CD14-positive monocyte (primary cell): Measurements from ENCODE around the gene ACTL8. TPM values are rescaled to one million over a fixed set of nuclear protein-coding genes. Genes with fewer than 3 reads are reported as not detected.

ENCODE experiments used
- DNase-seq, 3 donors: peaks; one replicate each; pipeline ENCODE4 v3.0.0-alpha.2; 2011 to 2022
- H2AFZ ChIP-seq: 2 replicates; pipeline ENCODE4 v1.6.0; 2012; ENCODE audit warnings: mild to moderate bottlenecking, low read depth, low read length, inconsistent platforms; ENCODE audit not compliant: insufficient read depth, poor library complexity, severe bottlenecking
- H3K27ac ChIP-seq, 2 donors: 1 replicate in 1 of 2; 2 replicates in 1 of 2; pipeline ENCODE4 v1.5.1; 2012 to 2013; ENCODE audit warnings: low read length in 2 of 2, control low read depth in 1 of 2, inconsistent platforms in 1 of 2, low read depth in 1 of 2, mild to moderate bottlenecking in 1 of 2
- H3K27me3 ChIP-seq, 2 donors: one replicate each; pipeline versions ENCODE4 v1.6.0 to v1.6.1; 2011 to 2013; ENCODE audit warnings: low read length in 2 of 2; ENCODE audit not compliant: control insufficient read depth in 2 of 2, insufficient read depth in 2 of 2
- H3K36me3 ChIP-seq, 2 donors: replicated peaks in 1 of 2; 1 replicate in 1 of 2; 2 replicates in 1 of 2; pipeline versions ENCODE4 v1.5.1 to v1.6.1; 2012 to 2013; ENCODE audit warnings: low read length in 2 of 2, control low read depth in 1 of 2, inconsistent platforms in 1 of 2, mild to moderate bottlenecking in 1 of 2; ENCODE audit not compliant: insufficient read depth in 2 of 2, control insufficient read depth in 1 of 2
- H3K4me1 ChIP-seq, 2 donors: 1 replicate in 1 of 2; 2 replicates in 1 of 2; pipeline versions ENCODE4 v1.5.1 to v1.6.1; 2012 to 2013; ENCODE audit warnings: low read length in 2 of 2, control low read depth in 1 of 2, inconsistent platforms in 1 of 2, mild to moderate bottlenecking in 1 of 2, moderate library complexity in 1 of 2; ENCODE audit not compliant: insufficient read depth in 2 of 2, control insufficient read depth in 1 of 2
- H3K4me2 ChIP-seq: replicated peaks from 2 replicates; pipeline ENCODE3; 2012; ENCODE audit warnings: low read length, moderate library complexity, mild to moderate bottlenecking; ENCODE audit not compliant: poor library complexity, severe bottlenecking; ENCODE audit errors: extremely low read depth
- H3K4me3 ChIP-seq, 3 experiments: fragments of 200-600 bp in 1 of 3; sonication (generic) in 1 of 3; replicated peaks in 1 of 3; 1 replicate in 2 of 3; 2 replicates in 1 of 3; pipeline ENCODE4 v1.5.1; 2011 to 2013; ENCODE audit warnings: low read length in 3 of 3, mild to moderate bottlenecking in 3 of 3, control low read depth in 2 of 3, low read depth in 2 of 3, inconsistent platforms in 1 of 3, moderate library complexity in 1 of 3
- H3K79me2 ChIP-seq: 2 replicates; pipeline ENCODE4 v1.6.0; 2012; ENCODE audit warnings: mild to moderate bottlenecking, control low read depth, inconsistent platforms, low read length, moderate library complexity; ENCODE audit not compliant: insufficient read depth
- H3K9ac ChIP-seq: 2 replicates; pipeline ENCODE4 v1.6.0; 2017; ENCODE audit warnings: low read length, mild to moderate bottlenecking; ENCODE audit not compliant: insufficient read depth, poor library complexity, severe bottlenecking
- H3K9me3 ChIP-seq, 2 donors: replicated peaks in 1 of 2; 1 replicate in 1 of 2; 2 replicates in 1 of 2; pipeline versions ENCODE4 v1.5.1 to v1.6.1; 2012 to 2013; ENCODE audit warnings: low read length in 2 of 2, control low read depth in 1 of 2; ENCODE audit not compliant: control insufficient read depth in 1 of 2, insufficient read depth in 1 of 2
- H4K20me1 ChIP-seq: 2 replicates; pipeline ENCODE4 v1.6.0; 2012; ENCODE audit warnings: mild to moderate bottlenecking, low read length, control low read depth, moderate library complexity; ENCODE audit not compliant: insufficient read depth
- H3K27ac Mint-ChIP-seq, 7 donors: one replicate each; pipeline ENCODE4 v1.8.0; 2020; ENCODE audit warnings: mild to moderate bottlenecking in 7 of 7, mixed read lengths in 7 of 7, moderate library complexity in 6 of 7, inconsistent platforms in 2 of 7
- H3K27me3 Mint-ChIP-seq, 3 donors: one replicate each; pipeline ENCODE4 v1.8.0; 2021 to 2022; ENCODE audit warnings: low read depth in 3 of 3, mild to moderate bottlenecking in 3 of 3, mixed read lengths in 3 of 3, moderate library complexity in 3 of 3, inconsistent platforms in 1 of 3
- H3K36me3 Mint-ChIP-seq, 2 donors: one replicate each; pipeline ENCODE4 v1.8.0; 2020; ENCODE audit warnings: mixed read lengths in 2 of 2, inconsistent platforms in 1 of 2, mild to moderate bottlenecking in 1 of 2
- H3K4me1 Mint-ChIP-seq: one replicate; pipeline ENCODE4 v1.8.0; 2020; ENCODE audit warnings: mild to moderate bottlenecking, mixed read lengths
- H3K4me3 Mint-ChIP-seq, 2 donors: one replicate each; pipeline ENCODE4 v1.8.0; 2020; ENCODE audit warnings: mild to moderate bottlenecking in 2 of 2, mixed read lengths in 2 of 2, moderate library complexity in 1 of 2
- H3K9me3 Mint-ChIP-seq, 7 donors: one replicate each; pipeline ENCODE4 v1.8.0; 2020 to 2022; ENCODE audit warnings: mixed read lengths in 7 of 7, mild to moderate bottlenecking in 6 of 7, moderate library complexity in 6 of 7, inconsistent platforms in 2 of 7
- WGBS: methylation state at CpG from one replicate; pipeline ENCODE4 v1.1.5; 2013; ENCODE audit warnings: missing lambda C conversion rate; ENCODE audit not compliant: insufficient coverage; 5-methylcytosine and 5-hydroxymethylcytosine counted together
- intact Hi-C, 2 donors: fragments of 100-400 bp; cut with micrococcal nuclease; formaldehyde crosslinking; loops; one replicate each; pipeline versions ENCODE4 v1.15.0 to v1.15.1; 2023
- polyA plus RNA-seq, 3 donors: library from polyadenylated mRNA; depleted of rRNA in 1 of 3; unstranded in 2 of 3; stranded (reverse) in 1 of 3; fragments of 300-500 nt in 2 of 3; fragments of >200 nt in 1 of 3; fragmentation: Illumina TruSeq in 2 of 3; gene quantifications; 1 replicate in 2 of 3; 2 replicates in 1 of 3; pipeline ENCODE4 v1.2.3, GENCODE V29; 2012 to 2021
- TF ChIP-seq, protein P1 (sequence below): fragments of 200-600 bp; IDR thresholded peaks from one replicate; pipeline ENCODE4 v1.8.0; 2022; ENCODE audit warnings: antibody characterized with exemption, mild to moderate bottlenecking

ACTL8 gene
- polyA plus RNA-seq, 3 donors, result not detected

DNA sequence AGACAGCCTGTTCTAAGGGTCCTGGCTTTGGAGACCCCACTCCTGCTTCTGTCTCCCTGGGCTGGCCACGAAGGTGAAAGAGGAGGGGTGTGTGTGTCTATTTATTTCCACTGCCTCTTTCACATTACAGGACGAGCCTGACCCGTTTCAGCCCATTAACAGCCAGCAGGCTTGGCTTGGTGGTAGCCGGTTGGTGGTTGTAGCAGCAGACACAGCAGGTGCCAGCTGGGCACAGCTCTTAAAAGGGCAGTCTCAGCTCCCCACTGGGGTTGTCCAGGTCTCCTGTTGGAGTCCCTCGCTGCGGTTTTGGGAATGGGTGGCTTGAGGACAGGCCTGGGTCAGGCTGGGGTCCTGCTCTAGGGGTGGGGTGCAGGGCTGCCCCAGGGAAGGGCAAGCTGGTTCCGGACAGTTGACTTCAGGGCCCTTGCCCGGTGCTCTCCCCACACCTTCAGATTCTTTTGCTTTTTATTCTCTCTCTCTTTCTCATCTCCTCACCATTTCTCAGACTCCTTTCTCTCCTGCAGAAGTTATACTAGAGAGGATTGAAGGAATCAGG, 84.6 kb downstream of the ACTL8 start:
- TF ChIP-seq, protein P1, sequence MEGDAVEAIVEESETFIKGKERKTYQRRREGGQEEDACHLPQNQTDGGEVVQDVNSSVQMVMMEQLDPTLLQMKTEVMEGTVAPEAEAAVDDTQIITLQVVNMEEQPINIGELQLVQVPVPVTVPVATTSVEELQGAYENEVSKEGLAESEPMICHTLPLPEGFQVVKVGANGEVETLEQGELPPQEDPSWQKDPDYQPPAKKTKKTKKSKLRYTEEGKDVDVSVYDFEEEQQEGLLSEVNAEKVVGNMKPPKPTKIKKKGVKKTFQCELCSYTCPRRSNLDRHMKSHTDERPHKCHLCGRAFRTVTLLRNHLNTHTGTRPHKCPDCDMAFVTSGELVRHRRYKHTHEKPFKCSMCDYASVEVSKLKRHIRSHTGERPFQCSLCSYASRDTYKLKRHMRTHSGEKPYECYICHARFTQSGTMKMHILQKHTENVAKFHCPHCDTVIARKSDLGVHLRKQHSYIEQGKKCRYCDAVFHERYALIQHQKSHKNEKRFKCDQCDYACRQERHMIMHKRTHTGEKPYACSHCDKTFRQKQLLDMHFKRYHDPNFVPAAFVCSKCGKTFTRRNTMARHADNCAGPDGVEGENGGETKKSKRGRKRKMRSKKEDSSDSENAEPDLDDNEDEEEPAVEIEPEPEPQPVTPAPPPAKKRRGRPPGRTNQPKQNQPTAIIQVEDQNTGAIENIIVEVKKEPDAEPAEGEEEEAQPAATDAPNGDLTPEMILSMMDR, result no peak
- peaks cover 13 to 18% (median 14%) of the 10 kb centered on the region in 3 donors for H3K27me3 Mint-ChIP-seq
- 92% methylated on average over 2 of the region's 8 CpGs for WGBS
- no peaks in the 10 kb centered on the region for H3K4me1 Mint-ChIP-seq
- no peak overlapping the region for H3K4me3 Mint-ChIP-seq
- H3K9ac ChIP-seq, result no peak overlapping the region
- no peak overlapping the region for H2AFZ ChIP-seq
- no peaks in the 10 kb centered on the region for H3K36me3 ChIP-seq
- H3K9me3 ChIP-seq, result no peaks in the 10 kb centered on the region
- no peaks in the 10 kb centered on the region for H3K9me3 Mint-ChIP-seq
- no peaks in the 10 kb centered on the region for H4K20me1 ChIP-seq
- no peak overlapping the region for H3K4me3 ChIP-seq
- intact Hi-C loops, result no loop called here
- no peak for DNase-seq
- no peak overlapping the region for H3K27ac ChIP-seq
- H3K27ac Mint-ChIP-seq, result peak overlapping the region in 1 of 7 donors; percentile 3
- no peak overlapping the region for H3K4me2 ChIP-seq
- no peaks in the 10 kb centered on the region for H3K79me2 ChIP-seq
- no peaks in the 10 kb centered on the region for H3K36me3 Mint-ChIP-seq
- H3K27me3 ChIP-seq, result peaks cover 0 to under 1% of the 10 kb centered on the region in 2 donors
- H3K4me1 ChIP-seq, result no peaks in the 10 kb centered on the region

DNA sequence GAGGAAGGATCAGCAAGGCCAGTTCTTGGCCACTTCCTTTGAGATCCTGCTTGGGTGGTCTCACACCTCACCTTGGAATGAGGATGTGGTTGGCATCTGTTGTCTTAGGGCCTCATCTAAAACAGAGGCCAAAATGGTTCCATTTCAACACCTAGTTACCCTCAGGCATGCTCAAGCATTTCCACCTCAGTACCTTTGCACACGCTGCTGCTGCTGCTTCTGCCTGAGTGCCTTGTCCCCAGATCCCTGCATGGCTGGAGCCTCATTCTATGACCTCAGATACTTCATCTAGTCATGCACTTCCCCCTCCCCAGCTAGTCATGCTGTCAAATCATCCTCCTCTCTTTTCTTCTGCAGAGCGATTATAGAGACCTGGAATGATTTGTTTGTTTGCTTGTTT, 86.8 kb downstream of the ACTL8 start:
- 0% methylated on average over 1 of the region's 2 CpGs for WGBS
- Mint-ChIP-seq H3K4me3 (no peak overlapping the region), H3K9me3 (peaks cover 0 to 2% (median 0%) of the 10 kb centered on the region in 7 donors), H3K36me3 (no peaks in the 10 kb centered on the region), H3K27ac (no peak overlapping the region), H3K27me3 (peaks cover 6 to 17% (median 17%) of the 10 kb centered on the region in 3 donors), H3K4me1 (no peaks in the 10 kb centered on the region)
- H3K4me2 ChIP-seq, result no peak overlapping the region
- no peaks in the 10 kb centered on the region for H4K20me1 ChIP-seq
- H3K4me3 ChIP-seq, result no peak overlapping the region
- no peaks in the 10 kb centered on the region for H3K4me1 ChIP-seq
- H3K79me2 ChIP-seq, result no peaks in the 10 kb centered on the region
- DNase-seq, result no peak
- no peak overlapping the region for H3K27ac ChIP-seq
- no peak overlapping the region for H2AFZ ChIP-seq
- TF ChIP-seq, protein P1, result no peak
- no peaks in the 10 kb centered on the region for H3K9me3 ChIP-seq
- no peaks in the 10 kb centered on the region for H3K36me3 ChIP-seq
- H3K27me3 ChIP-seq, result no peaks in the 10 kb centered on the region
- no peak overlapping the region for H3K9ac ChIP-seq
- intact Hi-C loops, result no loop called here
